Stimulated activated CD8-positive, alpha-beta memory T cell treated with anti-CD3 and anti-CD28 coated beads, Interleukin-7, amount 100 ng/mL, for 24 hours (primary cell): ENCODE data around the gene TIGD6.
"Not testable (repeated sequence)": the region's sequence is repeated elsewhere in the genome, so short reads cannot be mapped to it uniquely, and the experiment has no call there.

Experiments used
- DNase-seq: peaks from one replicate; pipeline ENCODE4 v3.0.0-alpha.2; 2020; ENCODE audit warnings: low read depth

The TIGD6 gene

DNA sequence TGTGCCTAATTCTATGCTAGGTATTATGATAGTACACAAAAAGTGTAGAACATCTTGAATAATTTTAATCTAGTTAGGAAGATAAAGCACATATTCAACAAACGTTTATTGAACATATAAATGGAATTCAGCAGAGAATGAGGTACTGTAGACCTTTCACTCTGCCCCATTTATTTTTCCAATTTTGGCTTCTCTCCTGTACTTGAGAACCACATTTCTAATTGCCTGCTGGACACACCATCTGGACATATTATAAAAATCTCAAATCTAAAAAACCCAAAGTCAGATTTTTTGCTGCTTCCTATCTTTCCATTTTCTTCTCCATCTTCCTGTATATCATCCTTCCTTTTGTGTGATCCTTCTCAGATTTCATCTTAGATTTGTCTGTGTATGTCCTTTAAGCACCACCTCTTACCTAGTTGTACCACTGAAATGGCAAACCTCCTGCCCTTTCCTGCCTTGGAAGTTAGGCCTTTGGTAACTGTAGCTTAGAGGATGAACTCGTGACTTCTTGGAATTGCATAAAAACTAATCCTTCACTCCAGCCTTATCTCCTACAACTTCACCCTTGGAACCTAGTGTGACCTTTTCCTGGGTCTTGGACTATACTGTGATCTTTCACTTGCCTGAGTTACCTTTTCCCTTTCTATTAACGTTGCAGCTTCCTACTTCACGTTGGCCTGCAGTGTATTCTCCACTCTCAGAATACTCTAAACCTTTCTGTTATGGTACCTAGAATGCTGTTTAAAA, 31.1 kb downstream of the TIGD6 start:
- no peak for DNase-seq

DNA sequence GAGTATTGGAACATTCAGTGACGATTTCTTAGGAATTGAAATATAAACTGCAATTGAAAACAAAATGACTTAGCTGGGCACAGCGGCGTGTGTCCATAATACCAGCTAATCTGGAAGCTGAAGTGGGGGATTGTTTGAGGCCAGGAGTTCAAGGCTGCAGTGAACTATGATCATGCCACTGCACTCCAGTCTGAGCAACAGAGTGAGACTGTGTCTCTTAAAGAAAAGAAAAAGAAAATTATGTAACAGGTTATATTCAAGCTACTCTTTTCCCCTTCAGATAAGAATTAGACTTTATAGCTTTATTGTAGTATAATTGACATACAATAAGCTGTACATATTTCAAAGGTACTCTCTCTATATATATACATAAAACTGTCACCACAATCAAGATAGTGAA, 33.5 kb downstream of the TIGD6 start:
- DNase-seq = no peak

DNA sequence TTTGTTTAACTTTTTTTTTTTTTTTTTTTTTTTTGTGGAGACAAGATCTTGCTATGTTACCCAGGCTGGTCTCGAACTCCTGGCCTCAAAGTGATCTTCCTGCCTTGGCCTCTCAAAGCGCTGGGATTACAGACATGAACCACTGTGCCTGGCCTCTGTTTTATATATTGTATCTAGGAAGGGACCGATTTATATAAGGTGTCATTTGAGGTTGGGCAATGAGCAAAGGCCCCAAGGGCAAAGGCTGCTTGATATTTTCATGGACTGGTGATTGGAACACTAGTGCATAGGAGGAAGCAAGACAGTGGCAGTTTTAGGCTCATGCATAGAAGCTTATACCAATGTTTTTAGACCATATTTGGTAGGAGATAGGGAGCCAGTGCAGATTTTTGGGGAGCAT, 36.7 kb downstream of the TIGD6 start:
- no peak for DNase-seq

DNA sequence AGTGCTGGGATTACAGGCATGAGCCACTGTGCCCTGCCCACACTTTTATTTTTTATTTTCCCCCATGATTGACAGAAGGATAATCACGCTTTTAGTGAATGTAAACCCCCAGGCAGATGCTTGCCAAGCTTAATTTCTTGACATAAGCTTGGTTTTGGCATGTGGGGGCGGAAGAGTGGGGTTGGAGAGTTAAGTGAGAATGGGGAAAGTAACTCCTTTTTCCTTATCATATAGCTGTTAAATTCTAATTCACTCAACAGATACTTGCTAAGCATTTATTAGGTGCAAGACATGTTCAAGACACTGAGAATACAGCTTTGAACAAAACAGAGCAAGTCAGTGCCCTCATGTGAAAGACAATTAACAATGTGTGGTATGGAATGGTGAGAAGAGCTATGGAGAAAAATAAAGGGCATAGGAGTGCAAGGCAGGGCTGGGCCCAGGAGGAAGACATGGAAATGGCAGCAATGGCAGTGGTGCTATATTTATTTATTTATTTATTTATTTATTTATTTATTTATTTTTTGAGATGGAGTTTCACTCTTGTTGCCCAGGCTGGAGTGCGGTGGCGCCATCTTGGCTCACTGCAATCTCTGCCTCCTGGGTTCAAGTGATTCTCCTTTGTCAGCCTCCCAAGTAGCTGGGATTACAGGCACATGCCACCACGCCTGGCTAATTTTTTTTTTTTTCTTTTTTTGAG, 37.7 kb downstream of the TIGD6 start:
- DNase-seq = no peak

DNA sequence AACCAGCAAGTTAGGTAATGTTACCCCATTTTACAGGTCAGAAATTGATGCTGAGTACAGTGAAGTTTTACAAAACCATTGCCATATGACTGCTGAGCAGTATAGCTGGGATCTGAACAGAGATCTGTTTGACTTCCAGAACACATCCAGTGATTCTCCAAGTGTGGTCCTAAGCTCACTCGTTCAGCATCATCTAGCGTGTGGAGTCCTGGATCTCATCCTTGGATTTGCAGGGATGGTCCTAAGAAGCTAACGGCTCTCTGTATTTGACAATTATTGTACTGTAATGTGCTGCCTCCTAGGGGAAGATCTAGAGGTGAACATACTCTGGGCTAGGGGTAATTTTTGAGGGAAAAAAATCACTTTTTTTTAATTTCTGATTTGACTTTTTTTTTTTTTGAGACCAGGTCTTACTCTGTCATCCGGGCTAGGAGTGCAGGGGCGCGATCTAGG, 38.5 kb downstream of the TIGD6 start:
- DNase-seq = no peak

DNA sequence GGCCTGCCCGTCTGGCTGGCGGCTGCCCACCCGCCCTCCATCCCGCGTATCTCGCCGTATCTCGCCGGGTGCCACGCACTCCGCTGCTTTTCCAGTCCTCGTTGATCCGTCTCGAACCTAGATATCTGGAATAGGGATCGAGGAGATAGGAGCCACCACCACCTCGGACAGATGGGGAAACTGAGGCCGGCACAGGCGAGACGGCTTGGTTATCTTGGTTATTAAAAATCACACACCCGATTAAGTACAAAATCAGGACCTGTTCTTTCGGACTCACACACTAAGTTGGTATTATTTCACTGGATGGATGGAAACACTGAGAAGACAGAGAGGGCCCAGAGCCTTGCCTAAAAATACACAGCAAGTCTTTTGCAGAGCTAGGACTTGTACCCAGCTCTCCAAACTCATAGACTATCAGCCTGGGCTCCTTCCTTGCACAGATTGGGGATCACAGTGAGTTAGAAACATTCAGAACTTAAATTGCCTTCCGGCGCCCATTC, 39.2 kb downstream of the TIGD6 start:
- DNase-seq = no peak

DNA sequence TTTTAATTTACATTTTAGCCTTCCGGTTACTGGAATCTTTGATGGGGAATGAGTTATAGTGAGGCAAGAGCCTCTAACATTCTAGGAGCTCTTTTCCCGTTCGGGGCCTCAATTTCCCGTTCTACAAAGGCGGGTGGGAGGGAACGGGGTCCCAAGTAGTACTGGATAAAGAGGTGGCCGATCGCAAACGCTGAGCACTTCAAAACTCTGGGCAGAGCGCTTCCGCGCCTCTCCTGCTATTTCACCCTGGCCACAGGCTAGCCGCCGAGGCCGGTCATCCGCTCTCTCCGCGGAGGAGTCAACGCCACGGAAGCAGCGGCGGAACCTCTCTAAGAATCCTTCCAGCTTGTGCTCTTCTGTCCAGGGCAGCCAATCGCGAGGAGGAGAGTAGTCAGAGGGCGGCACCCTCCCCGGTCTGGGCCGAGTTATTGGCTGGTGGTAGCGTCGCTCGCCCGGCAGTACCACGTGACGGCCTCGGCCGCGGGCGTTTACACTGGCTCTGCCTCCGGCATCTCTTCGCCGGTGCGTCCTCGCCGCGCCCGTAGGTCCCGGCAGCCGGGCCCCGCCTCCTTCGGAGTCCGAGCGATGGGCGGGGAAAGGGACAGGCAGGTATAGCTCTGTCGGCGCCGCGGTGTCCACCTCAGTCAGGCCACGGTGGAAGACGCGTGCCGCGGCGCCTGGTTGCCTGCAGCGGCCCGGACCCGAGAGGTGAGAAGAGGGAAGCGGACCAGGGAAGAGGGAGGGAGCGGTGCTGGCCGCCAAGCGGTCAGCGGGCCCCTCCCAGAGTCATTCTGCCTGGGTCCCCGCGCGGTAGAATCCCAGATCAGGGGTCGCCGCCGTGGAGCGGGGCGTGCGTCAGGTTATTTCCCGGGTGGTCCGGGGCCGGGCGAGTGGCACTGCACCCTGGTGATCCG, 39.9 kb downstream of the TIGD6 start, which contains the start of gene SLC26A2:
TSS of gene SLC26A2 (plus strand) at position 487 of the 914 bp plus-strand sequence. CDS start 16,895 bp downstream, outside the sequence.
- DNase-seq = peak; percentile 76

DNA sequence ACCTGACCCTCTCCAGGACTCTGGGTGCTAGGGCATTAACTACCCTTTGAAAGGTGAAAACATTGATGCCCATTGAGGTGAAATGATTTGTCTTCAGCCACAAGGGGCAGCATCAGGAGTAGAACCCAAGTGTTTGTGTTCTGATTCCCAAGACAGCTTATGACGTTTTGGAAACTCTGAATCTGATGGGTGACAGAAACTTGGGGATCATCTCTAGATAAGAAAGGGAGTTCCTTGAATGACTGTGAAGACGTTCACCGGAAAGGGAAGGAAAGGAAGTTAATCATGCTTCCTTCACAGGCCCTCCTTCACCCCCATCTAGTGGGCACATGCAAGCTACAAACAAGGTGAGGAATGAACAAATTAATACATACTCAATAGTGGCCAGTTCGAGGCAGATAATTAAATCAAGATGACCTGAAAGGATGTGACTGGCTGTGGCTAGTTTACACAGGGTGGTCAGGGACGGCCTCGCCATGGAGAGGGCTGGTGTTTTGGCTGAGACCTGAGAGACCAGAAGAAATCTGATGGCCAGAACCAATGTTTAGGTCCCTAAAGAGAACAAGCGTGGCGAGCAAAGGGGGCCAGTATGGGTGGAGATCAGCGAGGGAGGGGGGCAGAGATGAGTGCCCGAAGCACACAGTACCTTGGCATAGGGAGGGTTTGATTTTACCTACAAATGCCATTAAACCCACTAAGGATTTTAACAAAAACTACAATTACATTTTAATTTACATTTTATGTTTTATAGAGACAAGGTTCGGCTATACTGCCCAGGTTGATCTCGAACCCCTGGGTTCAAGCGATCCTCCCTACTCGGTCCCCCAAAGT, 40.8 kb downstream of the TIGD6 start:
- DNase-seq = no peak

DNA sequence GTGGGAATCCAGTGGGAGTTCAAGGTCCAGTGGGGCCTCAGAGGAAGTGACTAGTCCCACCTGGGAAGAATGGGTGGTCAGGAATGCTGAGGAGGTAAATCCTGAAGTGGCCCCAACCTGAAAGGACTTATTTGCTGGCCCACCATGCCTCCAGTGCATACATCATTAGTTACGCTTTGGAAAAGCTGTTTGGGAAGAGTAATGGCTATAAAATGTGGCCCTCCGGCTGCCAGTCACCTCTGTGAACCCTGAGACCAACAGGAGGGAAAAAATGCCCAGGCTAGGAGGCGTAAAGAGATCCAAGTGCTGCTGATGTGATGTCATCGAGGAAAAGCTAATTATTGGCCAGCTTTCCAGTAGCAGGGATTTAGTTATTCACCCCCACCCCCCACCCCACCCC, 42.6 kb downstream of the TIGD6 start:
- DNase-seq = no peak

DNA sequence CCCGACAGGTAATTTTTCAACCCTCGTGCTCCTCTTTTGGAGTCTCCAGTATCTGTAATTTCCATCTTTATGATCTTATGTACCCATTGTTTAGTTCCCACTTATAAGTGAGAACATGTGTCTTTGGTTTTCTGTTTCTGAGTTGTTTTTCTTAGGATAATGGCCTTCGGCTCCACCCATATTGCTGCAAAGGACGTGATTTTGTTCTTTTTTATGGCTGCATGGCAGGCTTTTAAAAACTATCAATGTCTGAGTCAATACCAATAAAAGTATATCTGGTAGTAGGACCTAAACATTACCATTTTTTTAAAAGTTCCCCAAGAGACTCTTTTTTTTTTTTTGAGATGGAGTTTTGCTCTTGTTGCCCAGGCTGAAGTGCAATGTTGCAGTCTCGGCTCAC, 43.8 kb downstream of the TIGD6 start:
- no peak for DNase-seq

DNA sequence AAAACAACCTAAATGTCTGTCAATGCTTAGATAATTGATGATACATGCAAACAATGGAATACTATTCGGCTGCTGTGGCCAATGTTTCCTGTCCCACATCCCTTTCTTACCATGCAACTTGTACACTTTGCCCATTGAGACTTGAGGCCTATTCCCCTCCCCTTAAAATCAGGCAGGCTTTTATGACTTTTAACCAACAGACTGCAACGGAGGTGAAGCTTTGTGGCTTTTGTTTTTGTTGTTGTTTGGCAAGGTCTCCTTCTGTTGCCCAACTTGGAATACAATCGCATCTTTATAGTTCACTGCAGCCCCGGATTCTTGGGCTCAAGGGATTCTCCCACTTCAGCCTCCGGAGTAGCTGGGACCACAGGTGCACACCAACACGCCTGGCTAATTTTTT, 45.7 kb downstream of the TIGD6 start:
- no peak for DNase-seq

DNA sequence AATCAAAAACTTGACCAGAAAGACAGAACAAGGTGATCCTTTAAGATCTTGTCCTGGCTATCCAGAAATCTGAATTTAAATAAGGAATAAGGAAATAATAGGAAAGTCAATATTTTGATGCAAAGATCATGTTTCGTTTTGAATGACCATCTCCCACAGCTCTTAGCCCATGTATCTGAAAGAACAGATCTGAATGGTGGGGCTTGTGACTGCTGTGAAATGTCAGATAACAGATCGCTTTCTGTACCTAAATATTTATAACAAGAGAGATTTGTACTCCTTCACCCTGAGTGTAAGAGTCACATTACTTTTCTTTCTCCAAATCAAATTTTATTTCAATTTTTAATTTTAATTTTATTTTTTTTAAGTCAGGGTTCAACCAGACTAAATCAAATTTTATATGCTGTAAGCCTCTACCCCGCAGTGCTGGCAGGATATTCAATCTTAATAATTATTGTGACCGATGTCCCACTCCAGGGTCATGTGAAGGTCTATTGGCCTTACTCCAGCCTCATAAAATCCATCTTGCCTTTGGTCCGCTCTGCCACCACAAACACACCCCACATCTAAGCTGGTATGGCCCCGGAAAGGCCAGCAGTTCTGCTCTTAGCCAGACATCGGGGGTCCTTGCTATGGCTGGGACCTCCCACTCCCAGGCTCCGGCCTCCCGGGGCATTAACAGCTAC, 46.9 kb downstream of the TIGD6 start:
- no peak for DNase-seq

DNA sequence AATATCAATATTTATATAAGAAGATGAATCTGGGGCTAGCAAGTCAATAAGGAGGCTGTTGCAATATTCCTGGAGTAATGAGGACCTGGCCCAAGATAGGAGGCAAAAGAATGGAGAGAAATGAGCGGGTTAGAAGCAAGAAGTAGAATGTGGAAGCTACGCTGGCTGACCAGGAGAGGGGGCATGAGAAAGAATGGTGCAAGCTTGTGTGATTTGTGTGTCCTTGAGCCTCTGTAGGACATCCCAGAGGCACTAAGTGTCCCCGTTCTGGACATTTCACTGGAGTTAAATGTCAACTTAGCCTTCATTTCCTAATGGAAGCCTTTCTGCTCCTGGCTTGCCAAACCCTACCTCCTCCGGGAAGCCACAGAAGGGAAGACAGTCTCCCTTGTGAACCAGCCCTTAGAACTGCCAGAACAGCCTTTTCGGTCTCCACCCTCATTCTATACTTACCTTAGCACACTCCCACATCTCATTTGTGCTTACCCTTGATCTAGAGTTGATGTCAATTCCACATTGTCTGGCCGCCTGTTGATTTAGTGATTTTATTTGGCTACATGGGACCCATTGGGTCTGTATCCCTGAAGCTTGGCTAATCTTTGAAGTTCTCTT, 49.2 kb downstream of the TIGD6 start:
- no peak for DNase-seq

DNA sequence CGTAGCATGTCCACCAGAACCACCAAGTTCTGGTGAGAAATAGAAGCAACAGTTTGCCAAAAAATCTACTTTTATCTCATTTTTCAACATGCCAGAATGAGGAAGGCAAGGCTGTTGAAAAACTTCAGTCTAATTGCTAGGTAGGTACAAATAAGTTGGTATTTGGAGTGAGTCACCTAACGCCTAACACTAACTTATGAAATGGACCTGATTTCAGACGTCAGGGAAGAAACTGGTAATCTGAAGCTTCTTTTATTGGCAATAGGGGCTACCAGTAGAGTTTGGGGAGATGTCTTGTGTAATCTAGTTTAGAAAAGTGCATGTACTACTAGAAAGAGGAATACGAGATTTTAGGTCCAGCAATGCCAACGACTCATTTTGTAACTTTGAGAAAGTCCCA, 51.5 kb downstream of the TIGD6 start:
- DNase-seq = no peak

DNA sequence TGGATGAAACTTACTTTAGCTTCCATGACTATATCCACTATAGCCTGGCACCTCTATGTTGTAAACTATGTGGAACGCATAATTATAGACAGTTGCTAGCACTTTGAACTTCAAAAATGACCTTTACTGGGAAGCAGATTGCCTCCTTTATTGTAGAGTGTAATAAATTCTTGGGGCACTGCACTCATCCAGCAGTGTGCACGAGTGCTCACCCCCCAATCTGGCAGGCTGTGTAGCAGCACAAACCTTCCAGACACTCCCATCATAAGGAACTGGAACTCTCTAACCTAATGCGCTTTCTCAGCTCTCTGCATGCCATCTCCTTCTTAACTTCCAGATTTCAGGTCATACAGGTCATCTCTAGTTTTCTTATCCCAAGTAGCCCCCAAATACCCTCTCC, 54.3 kb downstream of the TIGD6 start:
- DNase-seq = no peak

DNA sequence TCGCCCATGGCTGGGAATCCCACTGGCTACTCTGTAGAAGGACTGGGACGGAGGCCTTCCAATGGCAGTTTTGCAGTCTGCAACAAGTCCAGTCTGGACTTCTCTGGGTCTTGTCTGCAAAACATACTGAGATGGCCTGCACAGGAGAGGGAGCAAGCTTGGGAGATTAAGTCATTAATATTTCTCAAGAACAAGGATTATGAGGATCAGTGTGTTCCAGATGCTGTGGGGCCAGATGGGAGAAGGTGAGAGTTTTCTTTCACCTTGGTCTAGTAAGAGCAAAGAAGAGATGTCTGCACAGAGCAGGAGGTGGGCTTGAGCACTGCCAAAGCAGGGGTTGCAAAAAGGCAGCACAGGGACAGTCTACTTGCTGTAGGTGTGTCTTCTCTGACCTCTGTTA, 55.8 kb downstream of the TIGD6 start, which contains the start of gene PDE6A:
TSS of gene PDE6A (minus strand) at position 128 of the 400 bp plus-strand sequence. CDS start at position 8, 120 bp downstream.
- DNase-seq = no peak

DNA sequence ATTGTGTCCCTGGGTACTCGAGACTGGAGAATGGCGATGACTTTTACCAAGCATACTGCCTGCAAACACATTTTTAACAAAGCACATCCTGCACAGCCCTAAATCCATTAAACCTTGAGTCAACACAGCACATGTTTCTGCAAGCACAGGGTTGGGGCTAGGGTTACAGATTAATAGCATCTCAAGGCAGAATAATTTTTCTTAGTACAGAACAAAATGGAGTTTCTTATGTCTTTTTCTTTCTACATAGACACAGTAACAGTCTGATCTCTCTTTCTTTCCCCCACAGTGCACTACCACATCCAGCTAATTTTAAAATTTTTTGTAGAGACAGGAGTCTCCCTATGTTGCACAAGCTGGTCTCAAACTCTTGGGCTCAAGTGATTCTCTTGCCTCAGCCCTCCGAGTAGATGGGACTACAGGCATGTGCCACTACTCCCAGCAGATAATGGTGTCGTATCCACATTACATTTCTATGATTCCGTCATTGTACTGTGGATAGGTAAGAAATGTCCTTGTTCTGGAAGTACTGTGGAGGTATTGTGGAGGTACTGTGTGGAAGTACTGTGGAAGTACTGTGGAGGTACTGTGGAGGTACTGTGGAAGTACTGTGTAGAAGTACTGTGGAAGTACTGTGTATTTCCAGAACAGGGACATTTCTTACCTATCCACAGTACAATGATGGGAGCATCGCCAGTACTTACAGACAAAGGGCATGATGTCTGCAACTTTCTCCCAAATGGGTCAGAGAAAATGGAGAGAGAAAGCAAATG, 57.1 kb downstream of the TIGD6 start:
- DNase-seq = not testable (repeated sequence)
